Esophagus (tissue), 2 donors: Measurements from ENCODE around the gene BCL3. TPM values are rescaled to one million over a fixed set of nuclear protein-coding genes. Genes with fewer than 3 reads are reported as not detected.

ENCODE experiments used
- H3K27ac ChIP-seq, 2 donors: one replicate each; pipeline ENCODE4 v1.5.1; 2013; ENCODE audit warnings: low read depth in 2 of 2, mild to moderate bottlenecking in 2 of 2, inconsistent platforms in 1 of 2, low read length in 1 of 2, moderate library complexity in 1 of 2
- H3K27me3 ChIP-seq, 2 donors: one replicate each; pipeline ENCODE4 v1.6.1; 2013; ENCODE audit warnings: low read length in 2 of 2, control low read depth in 1 of 2, mild to moderate bottlenecking in 1 of 2; ENCODE audit not compliant: insufficient read depth in 2 of 2, control insufficient read depth in 1 of 2
- H3K36me3 ChIP-seq, 2 donors: one replicate each; pipeline ENCODE4 v1.6.1; 2013; ENCODE audit warnings: low read length in 1 of 2; ENCODE audit not compliant: control insufficient read depth in 2 of 2, insufficient read depth in 2 of 2
- H3K4me1 ChIP-seq, 2 donors: one replicate each; pipeline ENCODE4 v1.6.1; 2013; ENCODE audit warnings: low read length in 1 of 2; ENCODE audit not compliant: control insufficient read depth in 2 of 2, insufficient read depth in 2 of 2
- H3K4me3 ChIP-seq, 2 donors: one replicate each; pipeline ENCODE4 v1.5.1; 2013; ENCODE audit warnings: low read length in 2 of 2, mild to moderate bottlenecking in 2 of 2, low read depth in 1 of 2, moderate library complexity in 1 of 2
- H3K9me3 ChIP-seq, 2 donors: one replicate each; pipeline ENCODE4 v1.6.1; 2013; ENCODE audit warnings: mild to moderate bottlenecking in 2 of 2, low read depth in 1 of 2, low read length in 1 of 2, moderate library complexity in 1 of 2; ENCODE audit not compliant: control insufficient read depth in 2 of 2, insufficient read depth in 1 of 2
- WGBS, 2 donors: extraction: QIAGEN DNeasy Blood & Tissue Kit; methylation state at CpG; one replicate each; pipeline ENCODE4 v1.1.7; 2013; 5-methylcytosine and 5-hydroxymethylcytosine counted together
- polyA plus RNA-seq, 2 donors: library from polyadenylated mRNA; stranded (reverse); fragments of 200-250 nt; gene quantifications; one replicate each; pipeline ENCODE4 v1.2.3, GENCODE V29; 2013
- donor health status: healthy with polysubstance abuse.
- donor health status: Bipolar disorder and iron deficiency.

The BCL3 gene
- polyA plus RNA-seq, 2 donors: 64.5 to 107 TPM

DNA sequence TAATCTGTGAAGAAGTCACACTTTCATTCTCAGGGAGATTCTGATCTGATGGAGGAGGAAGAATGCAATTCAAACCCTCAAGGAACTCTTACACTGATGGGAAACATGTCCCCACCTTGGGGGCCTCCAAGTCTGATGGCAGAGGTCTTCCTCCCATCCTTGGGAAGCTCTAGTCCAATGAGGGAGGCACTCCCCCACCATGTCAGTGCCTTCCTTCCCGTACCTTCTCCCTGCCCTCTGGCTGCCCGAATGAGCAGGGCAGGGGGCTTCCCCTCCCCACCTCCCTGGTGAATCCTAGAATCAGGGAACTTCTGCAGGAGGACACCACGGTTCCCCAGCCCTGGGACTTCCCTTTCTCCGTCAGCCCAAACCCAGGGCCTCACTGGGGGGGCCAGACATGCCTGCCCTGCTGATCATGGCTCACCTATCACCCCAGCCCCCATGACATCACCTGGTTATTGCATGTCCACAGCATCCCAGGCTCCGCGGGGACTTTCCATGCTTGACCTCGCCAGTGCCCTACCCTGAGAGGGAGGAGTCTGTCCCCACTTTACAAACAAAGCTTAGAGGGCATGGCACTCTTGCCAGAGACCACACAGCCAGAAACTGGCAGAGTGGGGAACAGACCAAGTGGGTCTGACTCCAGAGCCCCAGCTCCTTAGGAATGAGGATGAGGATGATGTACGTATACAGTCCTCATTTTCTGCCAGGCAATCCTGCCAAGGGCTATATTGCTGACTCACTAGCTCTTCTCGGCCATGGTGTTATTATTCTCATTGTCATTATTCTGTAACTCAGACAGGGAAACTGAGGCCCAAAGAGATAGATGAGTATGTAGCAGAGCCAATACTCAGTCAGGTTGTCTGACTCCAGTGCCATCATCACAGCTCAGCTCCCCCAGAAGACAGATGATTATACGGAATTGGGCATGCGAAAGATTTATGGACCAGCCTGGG lies 9.6 kb upstream of the BCL3 start:
- Histone ChIP-seq H3K4me1 (peaks cover 12 to 13% of the 10 kb centered on the region in 2 donors), H3K27ac (peak overlapping the region in 1 of 2 donors; percentile 70), H3K36me3 (no peaks in the 10 kb centered on the region), H3K27me3 (no peaks in the 10 kb centered on the region), H3K9me3 (no peaks in the 10 kb centered on the region), H3K4me3 (no peak overlapping the region)
- WGBS, 2 donors: 42 to 50% methylated on average over 11 of the region's 11 CpGs

DNA sequence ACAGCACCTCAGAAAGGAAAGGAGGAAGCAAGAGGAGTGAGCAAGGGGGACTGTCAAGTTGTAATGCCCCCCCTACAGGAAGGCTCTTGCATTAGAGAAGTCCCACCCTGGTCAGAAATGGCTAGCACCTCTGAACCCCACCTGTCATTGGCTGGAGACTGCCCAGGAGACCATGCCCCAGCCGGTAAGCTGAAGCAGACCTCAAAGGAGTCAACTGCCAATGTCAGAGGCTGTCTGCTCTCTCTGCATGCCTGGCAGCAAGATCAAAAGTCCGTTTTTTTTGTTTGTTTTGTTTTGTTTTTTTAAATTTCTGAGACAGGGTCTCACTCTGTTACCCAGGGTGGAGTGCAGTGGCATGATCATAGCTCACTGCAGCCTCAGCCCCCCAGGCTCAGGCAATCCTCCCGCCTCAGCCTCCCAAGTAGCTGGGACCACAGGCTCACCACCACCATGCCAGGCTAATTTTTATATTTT lies 8.1 kb upstream of the BCL3 start:
- 36 to 45% methylated on average over 3 of the region's 3 CpGs for WGBS, 2 donors
- peaks cover 13 to 14% of the 10 kb centered on the region in 2 donors for H3K4me1 ChIP-seq
- no peaks in the 10 kb centered on the region for H3K27me3 ChIP-seq
- H3K9me3 ChIP-seq: no peaks in the 10 kb centered on the region
- H3K4me3 ChIP-seq: no peak overlapping the region
- peak overlapping the region in 1 of 2 donors; percentile 97 for H3K27ac ChIP-seq
- H3K36me3 ChIP-seq: no peaks in the 10 kb centered on the region

DNA sequence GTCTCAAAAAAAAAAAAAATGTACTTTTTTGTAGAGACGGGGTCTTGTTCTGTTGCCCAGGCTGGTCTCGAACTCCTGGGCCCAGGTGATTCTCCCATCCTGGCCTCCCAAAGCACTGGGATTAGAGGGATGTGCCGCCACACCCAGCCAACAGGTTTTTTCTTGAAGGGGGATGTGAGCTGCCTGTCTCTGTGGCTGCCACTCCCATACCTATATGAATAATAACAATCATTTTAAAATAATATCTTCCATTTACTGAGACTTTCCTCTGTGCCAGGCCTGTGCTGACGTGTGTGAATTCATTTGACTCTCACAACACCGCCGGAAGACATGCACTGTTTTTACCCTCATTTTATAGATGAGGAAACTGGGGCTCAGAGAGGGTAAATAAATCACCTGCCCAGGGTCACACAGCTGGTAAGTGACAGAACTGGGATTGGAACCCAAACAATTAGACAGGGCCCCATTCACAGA lies 7.2 kb upstream of the BCL3 start:
- no peaks in the 10 kb centered on the region for H3K36me3 ChIP-seq
- peaks cover 13 to 19% of the 10 kb centered on the region in 2 donors for H3K4me1 ChIP-seq
- WGBS, 2 donors: 30 to 39% methylated on average over 6 of the region's 6 CpGs
- H3K27ac ChIP-seq: peak overlapping the region; percentile 94 to 97
- H3K9me3 ChIP-seq: no peaks in the 10 kb centered on the region
- no peaks in the 10 kb centered on the region for H3K27me3 ChIP-seq
- H3K4me3 ChIP-seq: no peak overlapping the region

DNA sequence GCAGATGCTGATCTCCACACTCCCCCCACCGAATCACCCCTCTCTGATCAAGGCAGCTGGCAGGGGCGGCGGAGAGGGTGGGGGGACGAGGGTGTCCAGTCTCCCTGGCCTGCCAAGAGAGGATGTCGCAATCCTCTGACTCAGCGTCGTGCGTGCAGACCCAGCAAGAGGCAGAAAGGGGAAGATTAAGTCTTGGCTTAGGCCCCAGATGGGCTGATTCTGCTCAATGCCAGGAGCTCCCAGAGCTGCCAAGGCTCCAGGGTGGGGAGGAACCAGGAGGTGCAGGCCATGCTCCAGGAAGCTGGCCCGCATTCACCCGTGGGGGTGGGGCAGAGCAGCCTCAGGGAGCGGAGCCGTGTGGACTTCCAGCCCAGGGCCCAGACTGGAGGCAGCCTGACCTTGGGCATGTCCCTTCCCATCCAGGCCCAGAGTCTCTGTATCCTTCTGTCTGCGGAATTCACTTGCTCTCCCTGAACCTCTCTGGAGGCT lies 6.6 kb upstream of the BCL3 start:
- Histone ChIP-seq H3K36me3 (no peaks in the 10 kb centered on the region), H3K27me3 (no peaks in the 10 kb centered on the region), H3K4me1 (peaks cover 13 to 25% of the 10 kb centered on the region in 2 donors), H3K4me3 (no peak overlapping the region), H3K9me3 (no peaks in the 10 kb centered on the region), H3K27ac (peak overlapping the region; percentile 94 to 97)
- WGBS, 2 donors: 8 to 9% methylated on average over 13 of the region's 13 CpGs

DNA sequence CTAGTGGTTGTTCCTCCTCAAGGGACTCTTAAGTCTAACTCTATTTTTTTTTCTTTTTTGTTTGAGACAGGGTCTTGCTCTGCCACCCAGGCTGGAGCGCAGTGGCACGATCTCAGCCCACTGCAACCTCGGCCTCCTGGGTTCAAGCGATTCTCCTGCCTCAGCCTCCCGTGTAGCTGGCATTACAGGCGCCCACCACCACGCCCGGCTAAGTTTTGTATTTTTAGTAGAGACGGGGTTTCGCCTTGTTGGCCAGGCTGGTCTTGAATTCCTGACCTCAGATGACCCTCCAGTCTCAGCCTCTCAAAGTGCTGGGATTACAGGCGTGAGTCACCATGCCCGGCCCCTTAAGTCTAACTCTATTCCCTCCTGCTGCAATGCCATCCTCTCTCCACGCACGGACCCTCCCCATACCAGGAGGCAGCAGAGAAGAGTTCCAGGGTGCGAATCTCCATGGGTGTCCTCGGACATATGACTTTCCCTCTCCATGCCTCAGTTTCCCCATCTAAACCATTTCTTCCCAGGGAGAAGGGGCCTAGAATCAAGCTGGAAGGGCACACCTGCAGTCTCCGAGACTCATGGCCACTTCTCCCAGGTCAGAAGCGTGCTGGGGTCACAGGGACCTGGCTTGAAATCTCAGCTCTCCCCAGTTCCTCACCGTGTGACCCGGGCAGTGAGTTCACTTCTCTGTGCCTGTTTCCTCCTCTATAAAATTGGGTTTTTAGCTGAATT lies 6.0 kb upstream of the BCL3 start:
- H3K4me1 ChIP-seq: peaks cover 9 to 25% of the 10 kb centered on the region in 2 donors
- H3K27me3 ChIP-seq: no peaks in the 10 kb centered on the region
- no peaks in the 10 kb centered on the region for H3K9me3 ChIP-seq
- WGBS, 2 donors: 43 to 56% methylated on average over 20 of the region's 20 CpGs
- H3K27ac ChIP-seq: peak overlapping the region; percentile 94 to 97
- no peaks in the 10 kb centered on the region for H3K36me3 ChIP-seq
- H3K4me3 ChIP-seq: no peak overlapping the region

DNA sequence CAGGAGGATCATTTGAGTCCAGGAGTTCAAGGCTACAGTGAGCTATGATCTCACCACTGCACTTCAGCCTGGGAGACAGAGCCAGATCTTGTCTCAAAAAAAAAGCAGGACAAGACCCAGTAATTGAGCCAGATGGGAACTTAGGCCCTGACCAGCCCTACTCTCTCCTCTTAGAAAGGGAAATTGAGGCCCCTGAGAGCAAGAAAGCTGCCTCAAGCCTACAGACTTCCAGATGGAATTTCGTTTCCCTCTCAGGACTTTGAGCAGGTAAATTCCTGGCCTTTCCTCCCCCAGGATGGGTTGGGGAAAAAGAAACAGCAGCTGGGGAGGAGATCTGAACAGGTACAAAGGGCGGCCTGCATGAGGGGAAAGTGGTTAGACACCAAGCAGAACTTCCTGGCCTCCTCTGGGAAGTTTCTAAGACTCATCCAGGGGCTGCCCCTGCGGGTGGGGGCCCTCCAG lies 3.6 kb upstream of the BCL3 start:
- WGBS, 2 donors: 45 to 47% methylated on average over 3 of the region's 3 CpGs
- H3K4me3 ChIP-seq: no peak overlapping the region

DNA sequence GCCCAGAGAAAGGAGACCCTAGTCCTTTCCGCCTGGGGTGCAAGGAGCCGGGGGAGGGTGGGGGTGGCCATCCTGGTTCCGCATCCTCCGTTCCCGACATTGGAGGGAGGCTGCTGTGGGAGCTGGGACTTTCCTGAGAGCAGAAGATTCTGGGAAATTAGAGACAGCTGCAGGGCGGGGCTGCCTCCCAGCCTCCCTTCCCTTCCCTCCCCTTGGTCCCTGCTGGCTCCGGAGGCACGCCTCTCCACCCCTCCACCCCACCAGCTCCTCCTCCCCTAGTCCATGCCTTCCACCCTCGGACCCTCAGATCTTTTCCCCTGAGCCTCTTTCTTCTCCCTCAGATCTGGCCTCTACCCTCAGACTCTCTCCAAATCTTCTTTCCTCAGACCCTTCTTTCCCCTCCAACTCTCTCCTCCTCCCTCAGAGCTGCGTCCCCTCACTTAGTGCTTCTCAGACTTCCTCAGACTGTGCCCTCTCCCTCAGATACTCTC lies 3.1 kb upstream of the BCL3 start:
- no peak overlapping the region for H3K4me3 ChIP-seq
- no peaks in the 10 kb centered on the region for H3K9me3 ChIP-seq
- peaks cover 0 to 3% of the 10 kb centered on the region in 2 donors for H3K36me3 ChIP-seq
- 19 to 24% methylated on average over 8 to 10 of the region's 10 CpGs for WGBS, 2 donors
- H3K4me1 ChIP-seq: peaks cover 2 to 19% of the 10 kb centered on the region in 2 donors
- H3K27ac ChIP-seq: peak overlapping the region; percentile 81 to 100
- no peaks in the 10 kb centered on the region for H3K27me3 ChIP-seq

More for the DNA sequence above, 3.6 kb upstream of the BCL3 start:
- Histone ChIP-seq H3K4me1 (peaks cover 2 to 19% of the 10 kb centered on the region in 2 donors), H3K9me3 (no peaks in the 10 kb centered on the region), H3K27ac (peak overlapping the region; percentile 81 to 100), H3K27me3 (no peaks in the 10 kb centered on the region), H3K36me3 (peaks cover 0 to 2% of the 10 kb centered on the region in 2 donors)

DNA sequence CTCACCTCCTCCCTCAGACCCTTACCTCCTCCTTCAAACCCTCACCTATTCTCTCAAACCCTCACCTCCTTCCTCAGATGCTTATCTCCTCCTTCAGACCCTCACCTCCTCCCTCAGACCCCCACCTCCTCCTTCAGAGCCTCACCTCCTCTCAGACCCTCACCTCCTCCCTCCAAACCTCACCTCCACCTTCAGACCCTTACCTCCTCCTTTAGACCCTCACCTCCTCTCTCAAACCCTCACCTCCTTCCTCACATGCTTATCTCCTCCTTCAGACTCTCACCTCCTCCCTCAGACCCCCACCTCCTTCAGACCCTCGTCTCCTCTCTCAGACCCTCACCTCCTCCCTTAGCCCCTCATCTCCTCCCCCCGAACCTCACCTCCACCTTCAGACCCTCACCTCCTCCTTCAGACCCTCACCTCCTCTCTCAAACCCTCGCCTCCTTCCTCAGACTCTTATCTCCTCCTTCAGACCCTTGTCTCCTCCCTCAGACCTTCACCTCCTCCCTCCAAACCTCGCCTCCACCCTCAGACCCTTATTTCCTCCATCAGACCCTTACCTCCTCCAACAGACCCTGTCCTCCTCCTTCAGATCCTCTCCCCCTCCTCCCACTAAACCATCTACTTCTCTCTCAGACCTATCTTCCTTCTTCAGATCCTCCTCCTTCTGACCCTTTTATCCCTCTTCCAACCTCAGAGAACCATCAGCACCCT lies 2.5 kb upstream of the BCL3 start:
- H3K4me1 ChIP-seq: peaks cover 2 to 20% of the 10 kb centered on the region in 2 donors
- no peaks in the 10 kb centered on the region for H3K9me3 ChIP-seq
- peak overlapping the region; percentile 100 for H3K27ac ChIP-seq
- 73 to 81% methylated on average over 4 of the region's 4 CpGs for WGBS, 2 donors
- H3K36me3 ChIP-seq: peaks cover 0 to 6% of the 10 kb centered on the region in 2 donors
- H3K4me3 ChIP-seq: no peak overlapping the region
- H3K27me3 ChIP-seq: no peaks in the 10 kb centered on the region

DNA sequence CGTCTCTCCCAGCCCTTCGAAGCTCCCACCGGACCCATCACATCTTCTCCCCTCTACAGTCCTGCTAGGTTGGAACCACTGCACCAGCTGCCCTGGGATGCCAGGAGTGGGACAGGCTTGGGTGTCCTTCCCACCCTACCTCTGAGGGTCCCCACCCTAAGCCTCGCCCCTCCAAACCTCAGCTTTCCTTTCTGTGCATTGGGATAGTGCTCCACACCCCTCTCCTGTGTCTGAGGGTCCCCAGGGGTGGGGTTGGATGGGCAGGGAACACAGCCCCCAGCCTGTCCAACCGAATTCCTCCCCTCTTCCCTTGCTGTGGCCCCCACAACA lies 1.9 kb upstream of the BCL3 start:
- H3K9me3 ChIP-seq: no peaks in the 10 kb centered on the region
- peak overlapping the region; percentile 100 for H3K27ac ChIP-seq
- H3K4me3 ChIP-seq: no peak overlapping the region
- no peaks in the 10 kb centered on the region for H3K27me3 ChIP-seq
- 59 to 68% methylated on average over 5 of the region's 5 CpGs for WGBS, 2 donors
- peaks cover 0 to 9% of the 10 kb centered on the region in 2 donors for H3K36me3 ChIP-seq
- peaks cover 2 to 25% of the 10 kb centered on the region in 2 donors for H3K4me1 ChIP-seq
